Transverse colon (tissue), 4 donors: ENCODE measurements around the gene FARP1. TPM values are rescaled to one million over a fixed set of nuclear protein-coding genes. Genes with fewer than 3 reads are reported as not detected.

Source experiments
- DNase-seq: peaks from one replicate; pipeline ENCODE4 v3.0.0-alpha.2; 2019
- H3K27ac ChIP-seq, 4 donors: fragments of 200-600 bp; sonication (generic); 2 replicates each; pipeline ENCODE4 v1.5.1; 2016 to 2018; ENCODE audit warnings: inconsistent platforms in 4 of 4
- H3K27me3 ChIP-seq: fragments of 200-600 bp; sonication (generic); 2 replicates; pipeline ENCODE4 v1.5.1; 2017; ENCODE audit warnings: inconsistent platforms
- H3K36me3 ChIP-seq, 4 donors: fragments of 200-600 bp; sonication (generic); 2 replicates each; pipeline ENCODE4 v1.5.1; 2017 to 2019; ENCODE audit warnings: inconsistent platforms in 4 of 4
- H3K4me1 ChIP-seq, 4 donors: fragments of 200-600 bp; sonication (generic); 2 replicates each; pipeline ENCODE4 v1.5.1; 2017 to 2020; ENCODE audit warnings: inconsistent platforms in 4 of 4
- H3K4me3 ChIP-seq, 4 donors: fragments of 200-600 bp; sonication (generic); 1 replicate in 1 of 4; 2 replicates in 3 of 4; pipeline versions ENCODE4 v1.5.1 to v1.6.1; 2017 to 2019; ENCODE audit warnings: inconsistent platforms in 4 of 4
- H3K9me3 ChIP-seq, 2 donors: fragments of 200-600 bp; sonication (generic); 2 replicates each; pipeline ENCODE4 v1.5.1; 2017 to 2019; ENCODE audit warnings: inconsistent platforms in 2 of 2
- CTCF ChIP-seq, 5 experiments: fragments of 200-600 bp in 3 of 5; fragments of 450-650 bp in 2 of 5; sonication (generic) in 3 of 5; IDR thresholded peaks; 1 replicate in 2 of 5; 2 replicates in 3 of 5; pipeline ENCODE4 v1.5.1; 2016 to 2017; ENCODE audit warnings: antibody characterized with exemption in 5 of 5, inconsistent platforms in 3 of 5, mild to moderate bottlenecking in 2 of 5, moderate library complexity in 1 of 5
- EP300 ChIP-seq: sonication (generic); formaldehyde crosslinking; IDR thresholded peaks from one replicate; pipeline ENCODE4 v1.6.1; 2017; ENCODE audit warnings: antibody characterized with exemption, low read depth
- POLR2A ChIP-seq: fragments of 450-650 bp; IDR thresholded peaks from one replicate; pipeline ENCODE4 v1.6.1; 2016; ENCODE audit warnings: antibody characterized with exemption, mild to moderate bottlenecking, moderate library complexity
- POLR2AphosphoS5 ChIP-seq, 3 donors: sonication (generic); formaldehyde crosslinking; IDR thresholded peaks; one replicate each; pipeline ENCODE4 v1.6.1; 2016; ENCODE audit warnings: antibody characterized with exemption in 3 of 3
- WGBS, 2 donors: methylation state at CpG; one replicate each; pipeline ENCODE4 v1.1.5; 2018; ENCODE audit warnings: low coverage in 1 of 2; 5-methylcytosine and 5-hydroxymethylcytosine counted together
- in situ Hi-C, 4 donors: fragments of 200-750 bp; cut with MboI; loops; one replicate each; pipeline versions ENCODE4 v1.15.0 to v1.15.1; 2017; ENCODE audit warnings: low sequenced_read_pairs in 3 of 4, low pct_ligation_motif_present in 1 of 4, low pct_unique_long_range_greater_than_20kb in 1 of 4
- intact Hi-C: fragments of 100-400 bp; cut with DNase I; formaldehyde crosslinking; loops from one replicate; pipeline ENCODE4 v1.15.1; 2023; ENCODE audit warnings: low total_unique reads
- total RNA-seq, 4 donors: library from RNA; depleted of rRNA; stranded (reverse); fragments of >200 nt; gene quantifications; one replicate each; pipeline ENCODE4 v1.1.0, GENCODE V29; 2016

Gene FARP1
- total RNA-seq = 10 to 100 TPM; 32.8 to 41.8 (median 38.3) TPM

- Histone ChIP-seq H3K27me3 (peaks cover 5% of the 10 kb centered on the region), H3K4me3 (peak within 1 kb of the TSS; percentile 78 to 96 (median 90)), H3K4me1 (peaks cover 16 to 23% (median 19%) of the 10 kb centered on the region in 4 donors), H3K9me3 (no peaks in the 10 kb centered on the region), H3K36me3 (no peaks in the 10 kb centered on the region), H3K27ac (peak within 1 kb of the TSS; percentile 81 to 90 (median 84))
- 5% methylated on average over 37 of the region's 98 CpGs; no CpG with 5 or more reads in 1 of the 2 donors for WGBS, 2 donors
- peak; percentile 84 for DNase-seq
- in situ Hi-C loops (loop anchor here in 3 of 4 donors (10.0 to 25.0 kb wide), 4 partner anchors 245 to 512 kb away; no protein-coding TSS in a partner anchor), intact Hi-C loops (loop anchor here (1.0 kb wide), 1 partner anchor 302 kb away; no protein-coding TSS in a partner anchor)
- TF ChIP-seq EP300 (no peak), POLR2AphosphoS5 (IDR thresholded peaks at IDR 0.05) (peak in 1 of 3 donors; percentile 44), POLR2A (peak; percentile 32), CTCF (IDR thresholded peaks at IDR 0.05) (peak in 2 of 5 experiments; percentile 30 to 38)
Measured at GRCh38 chr13:98142380-98143156, at the start of gene FARP1. Gene FARP1, plus strand, starts transcription at chr13:98143094. Its CDS starts 70,149 bp downstream, at chr13:98213243.

GRCh38 chr13:98094678-98095266 lies 48.1 kb upstream of the FARP1 start:
- Histone ChIP-seq H3K27me3 (no peaks in the 10 kb centered on the region), H3K4me1 (no peaks in the 10 kb centered on the region), H3K4me3 (no peak overlapping the region), H3K9me3 (no peaks in the 10 kb centered on the region), H3K36me3 (no peaks in the 10 kb centered on the region), H3K27ac (no peak overlapping the region)
- DNase-seq = no peak
- in situ Hi-C loops = no loop called here
- 80 to 100% methylated on average over 2 to 6 of the region's 6 CpGs for WGBS, 2 donors
- intact Hi-C loops = no loop called here
- TF ChIP-seq CTCF (IDR thresholded peaks at IDR 0.05) = no peak
- no peak for TF ChIP-seq EP300
- TF ChIP-seq POLR2A = no peak
- no peak for TF ChIP-seq POLR2AphosphoS5 (IDR thresholded peaks at IDR 0.05)

GRCh38 chr13:98096059-98096458 lies 46.8 kb upstream of the FARP1 start:
- no peak for DNase-seq
- H3K9me3 ChIP-seq = no peaks in the 10 kb centered on the region
- H3K27me3 ChIP-seq = no peaks in the 10 kb centered on the region
- H3K4me1 ChIP-seq = no peaks in the 10 kb centered on the region
- H3K36me3 ChIP-seq = no peaks in the 10 kb centered on the region
- in situ Hi-C loops (no loop called here), intact Hi-C loops (no loop called here)
- 29 to 62% methylated on average over 5 of the region's 5 CpGs for WGBS, 2 donors
- H3K4me3 ChIP-seq = no peak overlapping the region
- no peak for TF ChIP-seq POLR2AphosphoS5 (IDR thresholded peaks at IDR 0.05)
- no peak for TF ChIP-seq EP300
- no peak for TF ChIP-seq CTCF (IDR thresholded peaks at IDR 0.05)
- TF ChIP-seq POLR2A = no peak
- H3K27ac ChIP-seq = no peak overlapping the region

- no peak for DNase-seq
- intact Hi-C loops (no loop called here), in situ Hi-C loops (no loop called here)
- 80 to 94% methylated on average over 4 to 5 of the region's 5 CpGs for WGBS, 2 donors
- H3K36me3 ChIP-seq = no peaks in the 10 kb centered on the region
- H3K4me3 ChIP-seq = no peak overlapping the region
- H3K27me3 ChIP-seq = no peaks in the 10 kb centered on the region
- TF ChIP-seq CTCF (IDR thresholded peaks at IDR 0.05) = no peak
- TF ChIP-seq POLR2AphosphoS5 (IDR thresholded peaks at IDR 0.05) = no peak
- no peak for TF ChIP-seq POLR2A
- no peak for TF ChIP-seq EP300
- H3K9me3 ChIP-seq = no peaks in the 10 kb centered on the region
- no peaks in the 10 kb centered on the region for H3K4me1 ChIP-seq
- no peak overlapping the region for H3K27ac ChIP-seq
Measured at GRCh38 chr13:98097749-98098148, 45.1 kb upstream of the FARP1 start.
